Activated CD8-positive, alpha-beta memory T cell treated with anti-CD3 and anti-CD28 coated beads for 36 hours (primary cell): ENCODE measurements around the gene FKBP9. TPM values are rescaled to one million over a fixed set of nuclear protein-coding genes. Genes with fewer than 3 reads are reported as not detected.
"Not testable (repeated sequence)": the region's sequence is repeated elsewhere in the genome, so short reads cannot be mapped to it uniquely, and the experiment has no call there.

Source experiments
- CTCF ChIA-PET: fragments of 350-600 bp; sonication (Branson Sonifier 250); formaldehyde crosslinking; loops from one replicate; lab custom pipeline; 2021; ENCODE audit warnings: antibody characterized with exemption; lab: Charles Lee
- POLR2A ChIA-PET: fragments of 350-600 bp; sonication (Branson Sonifier 250); formaldehyde crosslinking; loops from one replicate; lab custom pipeline; 2021; ENCODE audit warnings: antibody characterized with exemption; lab: Charles Lee
- total RNA-seq, 2 experiments: library from RNA; stranded (reverse); gene quantifications; one replicate each; pipeline ENCODE4 v1.2.3, GENCODE V29; 2021

FKBP9 gene
- under 1 TPM in 1 of 2 experiments, not detected in 1; 0.34 TPM for total RNA-seq

DNA sequence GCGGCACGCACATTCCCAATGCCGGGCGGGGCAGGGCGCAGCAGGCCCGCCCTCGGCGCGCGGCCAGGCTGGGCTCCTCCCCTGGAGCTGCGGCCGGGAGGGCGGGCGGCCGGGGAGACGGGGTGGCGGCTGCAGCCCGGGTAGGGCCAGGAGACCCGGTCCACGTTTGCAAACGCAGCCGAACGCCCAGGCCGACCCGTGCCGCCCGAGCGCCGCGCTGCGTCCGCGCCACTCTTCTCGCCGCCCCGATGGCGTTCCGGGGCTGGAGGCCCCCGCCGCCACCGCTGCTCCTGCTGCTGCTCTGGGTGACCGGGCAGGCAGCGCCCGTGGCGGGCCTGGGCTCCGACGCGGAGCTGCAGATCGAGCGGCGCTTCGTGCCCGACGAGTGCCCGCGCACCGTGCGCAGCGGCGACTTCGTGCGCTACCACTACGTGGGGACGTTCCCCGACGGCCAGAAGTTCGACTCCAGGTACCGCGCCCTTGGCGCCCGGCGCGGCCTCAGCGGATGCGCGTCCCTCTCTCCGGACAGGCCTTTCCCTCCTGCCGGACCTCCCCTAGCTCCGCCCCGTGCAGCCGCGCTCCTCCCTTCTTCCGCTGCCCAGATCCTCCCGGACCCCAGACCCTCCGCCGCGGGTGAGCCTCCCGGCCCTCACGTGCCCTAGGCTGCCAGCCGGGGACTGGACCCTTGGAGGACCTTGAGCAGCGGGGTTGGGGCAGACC, at the start of gene FKBP9:
FKBP9 (plus strand) TSS at position 115 of the 720 bp plus-strand sequence; CDS start at position 249, 134 bp downstream.
- ChIA-PET POLR2A (no interaction called here), CTCF (interaction anchor here (1.0 kb wide), 1 partner anchor 14 kb away, joined by 4 read pairs; no protein-coding TSS in a partner anchor)

GRCh38 chr7:32910195-32910594, 47.0 kb upstream of the FKBP9 start:
- ChIA-PET CTCF (interaction anchor here (0.6 kb wide), 1 partner anchor 413 kb away, joined by 3 read pairs; no protein-coding TSS in a partner anchor), POLR2A (no interaction called here)

GRCh38 chr7:32914184-32914583, 43.1 kb upstream of the FKBP9 start:
- ChIA-PET CTCF (no interaction called here), POLR2A (no interaction called here)

- ChIA-PET CTCF (no interaction called here), POLR2A (no interaction called here)
Measured at GRCh38 chr7:32915041-32915536, 42.2 kb upstream of the FKBP9 start.

DNA sequence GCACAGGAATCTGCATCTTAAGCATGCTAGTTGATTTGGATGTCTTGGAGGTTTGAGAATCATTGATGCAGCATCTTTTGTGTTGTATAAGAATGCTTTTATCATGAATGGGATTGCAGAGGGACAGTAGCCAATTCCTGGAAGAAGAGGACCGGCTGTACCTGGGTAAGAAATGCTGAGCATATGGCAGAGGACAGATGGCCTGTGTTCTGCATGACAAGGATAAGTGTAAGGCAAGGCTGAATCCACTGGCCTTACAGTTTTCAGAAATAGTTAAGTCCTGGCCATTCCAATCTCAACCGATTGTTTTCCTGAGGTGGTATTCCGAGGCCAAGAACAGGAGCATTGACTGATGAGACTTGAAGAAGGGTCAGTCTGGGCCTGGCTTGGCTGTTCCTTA, 41.2 kb upstream of the FKBP9 start:
- POLR2A ChIA-PET: no interaction called here
- CTCF ChIA-PET: no interaction called here

DNA sequence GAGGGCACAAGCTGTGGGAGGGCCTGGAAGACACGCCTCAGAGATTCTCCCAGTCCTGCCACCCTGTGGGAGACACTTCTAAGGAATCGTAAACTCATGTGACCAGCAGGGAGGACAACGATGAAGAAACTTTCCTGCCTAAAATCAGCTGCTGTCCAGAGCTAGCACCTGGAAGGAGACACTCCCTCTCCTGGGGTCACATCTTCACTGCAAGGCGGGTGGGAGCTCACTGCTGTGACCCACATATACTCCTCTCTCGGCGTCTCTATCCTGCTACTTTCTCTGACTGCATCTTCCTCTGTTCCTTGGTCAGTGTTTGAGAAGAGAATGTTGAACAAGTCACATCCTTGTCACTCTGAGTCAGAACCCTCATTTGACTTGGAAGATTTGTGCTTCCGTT, 40.2 kb upstream of the FKBP9 start:
- POLR2A ChIA-PET, CTCF ChIA-PET: not testable (repeated sequence)

DNA sequence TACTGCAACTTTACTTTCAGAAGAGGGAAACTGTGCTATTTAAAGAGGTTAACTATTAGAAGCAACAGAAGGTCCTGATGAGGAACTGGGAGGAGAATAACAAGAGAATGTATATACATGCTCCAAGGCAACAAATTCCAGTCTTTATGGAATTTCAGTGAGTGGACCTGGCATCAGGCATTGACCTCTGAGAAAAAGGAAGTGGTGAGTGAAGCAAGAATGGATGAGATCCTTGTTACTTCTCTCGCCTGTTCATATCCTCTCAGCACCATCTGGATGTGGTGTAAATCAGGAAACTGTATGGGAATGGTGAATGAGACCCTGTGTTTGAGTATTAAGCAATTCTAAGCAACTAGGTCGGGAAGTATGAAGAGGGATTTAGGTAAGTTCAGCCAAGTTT, 35.3 kb upstream of the FKBP9 start:
- ChIA-PET CTCF (no interaction called here), POLR2A (no interaction called here)

GRCh38 chr7:32928785-32929298, 28.4 kb upstream of the FKBP9 start:
- ChIA-PET POLR2A (no interaction called here), CTCF (no interaction called here)

DNA sequence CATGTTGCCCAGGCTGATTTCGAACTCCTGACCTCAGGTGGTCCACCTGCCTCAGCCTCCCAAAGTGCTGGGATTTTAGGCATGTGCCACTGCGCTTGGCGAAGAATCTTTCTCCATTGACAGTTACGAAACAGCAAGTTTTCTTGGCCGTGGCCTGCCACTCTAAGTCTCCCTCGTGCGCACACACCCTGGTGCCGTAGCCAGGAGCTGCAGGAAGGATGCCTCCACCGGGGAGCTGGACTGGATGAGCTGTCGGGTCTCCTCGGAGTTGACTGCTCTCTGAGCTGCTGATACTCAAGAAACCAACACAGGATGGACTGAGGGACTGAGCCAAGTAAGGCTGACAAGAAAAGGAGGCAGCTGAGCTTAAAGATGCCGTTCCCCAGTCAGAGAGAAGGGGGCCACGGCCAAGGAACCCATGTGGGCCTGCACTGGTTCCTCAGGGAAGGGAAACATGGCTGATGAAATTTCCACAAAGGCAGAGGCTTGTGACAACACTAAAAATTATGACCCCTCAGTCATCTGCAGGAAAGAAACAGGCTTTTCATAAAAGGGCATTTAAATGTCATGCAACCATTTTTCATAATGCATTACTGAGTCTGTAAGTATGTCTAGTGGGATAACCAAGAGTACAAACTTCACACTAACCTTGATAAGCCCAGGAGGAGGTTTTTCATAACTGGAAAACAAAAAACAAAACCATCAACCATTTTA, 27.7 kb upstream of the FKBP9 start:
- POLR2A ChIA-PET: no interaction called here
- CTCF ChIA-PET: interaction anchor here (0.6 kb wide), 1 partner anchor 23 kb away, joined by 4 read pairs; no protein-coding TSS in a partner anchor

- ChIA-PET CTCF (interaction anchor here (0.6 kb wide), 1 partner anchor 24 kb away, joined by 4 read pairs; no protein-coding TSS in a partner anchor), POLR2A (interaction anchor here (0.6 kb wide), 1 partner anchor 24 kb away, joined by 3 read pairs; no protein-coding TSS in a partner anchor)
Measured at GRCh38 chr7:32930378-32930777, 26.9 kb upstream of the FKBP9 start.

DNA sequence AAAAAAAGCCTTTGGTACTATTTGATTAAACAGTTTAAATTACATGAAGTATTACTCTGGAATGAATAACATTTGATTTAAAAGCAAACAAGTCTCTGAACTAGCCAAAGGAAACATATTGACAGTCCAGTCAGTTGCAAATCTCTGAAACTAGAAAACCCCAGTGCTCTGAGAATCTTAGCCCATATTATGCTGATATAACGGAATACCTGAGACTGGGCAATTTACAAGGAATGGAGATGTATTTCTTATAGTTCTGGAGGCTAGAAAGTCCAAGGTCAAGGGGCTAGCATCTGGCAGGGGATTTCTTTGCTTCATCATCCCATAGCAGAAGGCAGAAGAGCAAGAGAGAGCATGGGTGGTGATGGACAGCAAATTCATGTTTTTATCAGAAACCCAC, 21.7 kb upstream of the FKBP9 start:
- ChIA-PET POLR2A (no interaction called here), CTCF (no interaction called here)

- CTCF ChIA-PET: no interaction called here
- POLR2A ChIA-PET: no interaction called here
Measured at GRCh38 chr7:32936689-32937088, 20.6 kb upstream of the FKBP9 start.

DNA sequence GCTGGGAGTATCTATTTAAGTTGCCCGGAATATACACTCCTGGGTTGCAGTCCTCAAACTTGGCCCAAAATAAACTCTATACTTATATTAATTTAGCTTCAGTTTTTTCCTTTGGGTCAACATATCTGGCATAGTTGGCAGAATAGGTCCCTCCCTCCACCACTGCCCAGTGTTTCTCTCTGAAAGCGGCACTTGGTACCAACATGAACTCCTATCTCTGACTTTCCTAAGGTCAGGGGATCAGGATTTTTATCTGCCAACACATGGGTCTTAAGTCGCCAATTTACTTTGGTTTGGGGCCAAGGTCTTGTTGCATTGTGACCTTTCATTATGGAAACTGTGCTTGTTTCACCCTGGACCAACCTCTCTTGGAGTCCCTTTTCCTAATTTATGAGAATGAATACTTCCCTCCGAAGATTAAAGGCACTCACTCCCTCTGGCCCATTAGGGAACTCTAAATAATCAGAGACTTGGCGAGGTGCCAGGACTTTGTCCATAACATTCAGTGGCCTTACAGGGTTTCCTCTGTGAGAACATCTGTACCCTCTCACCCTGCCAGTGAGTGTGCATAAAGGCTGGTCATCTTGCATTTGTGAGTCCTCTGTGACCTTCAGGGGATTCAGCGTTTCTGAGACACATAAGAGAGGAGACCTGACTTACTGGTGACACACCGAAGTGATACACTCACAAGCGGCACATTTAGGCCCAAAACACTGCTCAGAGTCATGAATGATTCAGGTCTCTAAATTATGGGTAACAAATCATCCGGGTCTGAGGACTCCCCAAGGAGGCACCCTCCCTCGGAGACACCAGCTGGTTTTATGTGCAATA, 19.7 kb upstream of the FKBP9 start:
- ChIA-PET CTCF (interaction anchor here (1.4 kb wide), 1 partner anchor 92 kb away, joined by 4 read pairs; no protein-coding TSS in a partner anchor), POLR2A (no interaction called here)

DNA sequence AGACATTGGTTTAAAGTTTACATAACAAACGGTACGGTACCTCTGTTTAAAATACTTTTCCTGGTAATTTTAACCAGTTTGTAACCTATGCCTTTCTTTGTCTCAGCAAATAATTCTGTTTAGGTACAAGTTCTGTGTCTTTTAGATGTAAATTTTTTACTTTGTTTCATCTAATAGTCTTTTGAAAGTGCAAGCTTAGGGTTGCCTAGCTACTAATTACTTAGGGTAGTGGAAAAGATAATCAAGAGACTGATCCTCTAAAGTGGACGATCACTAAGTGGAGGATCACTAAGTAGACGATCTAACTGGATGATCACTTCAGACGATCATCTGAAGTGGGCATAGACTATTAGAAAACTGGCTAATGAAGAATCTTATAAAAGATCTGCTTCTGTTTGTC, 16.1 kb upstream of the FKBP9 start:
- ChIA-PET POLR2A (no interaction called here), CTCF (interaction anchor here (0.8 to 1.4 kb wide), 3 partner anchors 52 to 425 kb away, joined by 3 to 6 read pairs (median 5); no protein-coding TSS in a partner anchor)

DNA sequence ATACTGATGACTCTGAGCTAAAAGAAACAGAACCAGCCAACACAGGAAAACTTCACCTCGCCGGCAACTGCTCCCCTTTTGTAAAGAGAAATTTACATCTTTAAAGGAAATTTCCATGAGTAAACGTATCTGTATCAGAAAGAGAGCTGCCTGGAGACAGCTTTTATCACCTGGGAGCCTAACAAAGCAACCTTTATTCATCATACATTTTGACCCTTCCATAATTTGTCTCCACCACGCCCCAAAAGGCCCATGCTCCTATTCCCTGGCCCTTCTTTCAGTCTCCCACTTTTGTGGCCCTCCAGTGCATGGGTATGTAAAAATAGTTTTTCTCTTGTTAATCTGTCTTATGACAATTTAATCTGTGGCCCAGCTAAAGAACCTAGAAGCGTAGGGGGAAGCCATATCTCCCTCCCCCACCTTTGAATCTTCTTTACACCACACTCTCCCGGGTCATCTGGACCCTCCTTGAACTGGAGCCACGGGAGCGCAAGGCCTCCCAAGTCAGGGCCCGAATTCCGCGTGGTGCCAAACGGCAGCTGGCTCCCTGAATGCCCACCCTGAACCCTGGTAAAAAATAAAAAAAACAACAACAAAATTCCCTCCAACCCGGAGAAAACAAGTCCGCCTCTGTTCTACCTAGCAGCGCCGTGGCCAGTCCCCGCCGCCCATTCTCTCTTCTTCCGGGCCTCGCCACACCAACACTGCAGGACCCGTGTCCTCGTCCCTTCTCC, 15.4 kb upstream of the FKBP9 start:
- ChIA-PET POLR2A (interaction anchor here (0.5 kb wide), 1 partner anchor 172 kb away, joined by 8 read pairs; no protein-coding TSS in a partner anchor), CTCF (interaction anchor here (0.8 to 1.4 kb wide), 5 partner anchors 53 to 425 kb away, joined by 3 to 6 read pairs (median 3); no protein-coding TSS in a partner anchor)

DNA sequence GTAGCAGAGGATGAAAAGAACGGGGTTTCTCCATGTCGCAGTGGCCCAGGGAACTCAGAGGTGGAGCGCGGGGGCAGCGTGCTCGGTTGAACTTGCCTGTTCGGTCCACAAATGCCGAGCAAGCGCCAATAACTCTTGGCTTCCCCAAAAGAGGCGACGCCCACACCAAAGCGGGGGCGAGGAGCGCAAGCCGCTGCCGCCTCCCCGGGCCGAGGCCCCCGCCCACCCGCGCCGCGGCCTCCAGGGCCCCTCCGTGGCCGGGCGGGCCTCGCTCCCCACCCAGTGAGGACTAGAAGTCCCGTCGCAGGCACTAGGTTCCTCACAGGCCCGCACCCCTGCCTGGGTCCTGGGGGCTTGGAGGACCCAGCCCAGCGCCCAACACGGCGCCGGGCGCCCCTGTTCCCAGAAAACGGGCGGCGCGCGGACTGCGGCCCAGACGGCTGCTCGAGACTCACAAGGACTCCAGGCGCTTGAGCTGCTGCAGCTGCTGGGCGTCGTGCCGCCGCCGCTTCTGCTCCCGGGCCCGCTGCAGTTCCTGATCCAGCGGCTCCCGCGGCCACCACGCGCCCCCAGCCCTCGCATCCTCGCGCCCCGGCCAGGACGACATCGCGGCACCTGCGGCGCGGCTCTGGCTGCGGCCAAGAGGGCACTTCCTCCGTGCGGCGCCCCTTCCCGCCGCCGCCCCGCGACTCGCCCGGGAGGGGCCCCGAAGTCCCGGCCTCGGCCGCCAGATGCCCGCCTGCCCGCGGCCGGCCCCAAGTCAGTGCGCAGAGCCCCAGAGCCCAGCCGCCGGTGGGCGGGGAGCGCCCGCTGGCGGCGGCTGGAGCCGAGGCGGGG, 14.6 kb upstream of the FKBP9 start:
- ChIA-PET CTCF (interaction anchor here (1.3 to 1.4 kb wide), 6 partner anchors 15 to 113 kb away, joined by 3 to 22 read pairs (median 3); partner anchors contain the start of gene FKBP9), POLR2A (interaction anchor here (0.6 to 1.1 kb wide), 2 partner anchors 50 to 53 kb away, joined by 3 to 5 read pairs; no protein-coding TSS in a partner anchor)
